MM.1S (cell line): ENCODE data around the gene VAV2.

Experiments used
- DNase-seq: peaks from one replicate; pipeline ENCODE4 v3.0.0-alpha.2; 2015
- H2AFZ ChIP-seq: fragments of 300-600 bp; sonication (generic); 2 replicates; pipeline ENCODE4 v1.6.0; 2016; ENCODE audit warnings: antibody characterized with exemption, low read length
- H3F3A ChIP-seq: fragments of 300-600 bp; sonication (generic); 2 replicates; pipeline ENCODE4 v1.6.1; 2016; ENCODE audit warnings: mild to moderate bottlenecking, antibody characterized with exemption, low read length, moderate library complexity, mixed read lengths; ENCODE audit not compliant: insufficient read depth
- H3K27ac ChIP-seq: fragments of 300-600 bp; sonication (generic); 2 replicates; pipeline ENCODE4 v1.5.1; 2016; ENCODE audit warnings: mild to moderate bottlenecking, low read length
- H3K27me3 ChIP-seq: fragments of 300-600 bp; sonication (generic); replicated peaks from 2 replicates; pipeline ENCODE4 v1.6.0; 2016; ENCODE audit warnings: low read length; ENCODE audit not compliant: insufficient read depth
- H3K36me3 ChIP-seq: fragments of 300-600 bp; sonication (generic); replicated peaks from 2 replicates; pipeline ENCODE4 v1.6.1; 2016; ENCODE audit warnings: mild to moderate bottlenecking, low read length, mixed read lengths; ENCODE audit not compliant: insufficient read depth
- H3K4me1 ChIP-seq: fragments of 300-600 bp; sonication (generic); 2 replicates; pipeline ENCODE4 v1.6.1; 2016; ENCODE audit warnings: low read length, mixed read lengths
- H3K4me2 ChIP-seq: fragments of 300-600 bp; sonication (generic); 2 replicates; pipeline ENCODE4 v1.6.0; 2016; ENCODE audit warnings: low read depth, low read length
- H3K4me3 ChIP-seq: fragments of 300-600 bp; sonication (generic); 2 replicates; pipeline ENCODE4 v1.5.1; 2016; ENCODE audit warnings: low read length, mixed read lengths
- H3K79me2 ChIP-seq: fragments of 300-600 bp; sonication (generic); 2 replicates; pipeline ENCODE4 v1.6.1; 2016; ENCODE audit warnings: mixed run types, low read length, mixed read lengths
- H3K9ac ChIP-seq: fragments of 300-600 bp; sonication (generic); 2 replicates; pipeline ENCODE4 v1.6.1; 2016; ENCODE audit warnings: low read length, mixed read lengths
- H3K9me2 ChIP-seq: fragments of 300-600 bp; sonication (generic); replicated peaks from 2 replicates; pipeline ENCODE4 v1.6.1; 2016; ENCODE audit warnings: mild to moderate bottlenecking, low read length, mixed read lengths; ENCODE audit not compliant: insufficient read depth
- H3K9me3 ChIP-seq: fragments of 300-600 bp; sonication (generic); replicated peaks from 2 replicates; pipeline ENCODE4 v1.6.1; 2016; ENCODE audit warnings: mild to moderate bottlenecking, low read length, mixed read lengths; ENCODE audit not compliant: insufficient read depth
- H4K20me1 ChIP-seq: fragments of 300-600 bp; sonication (generic); 2 replicates; pipeline ENCODE4 v1.6.1; 2016; ENCODE audit warnings: mild to moderate bottlenecking, low read length, moderate library complexity, mixed read lengths; ENCODE audit not compliant: insufficient read depth
- EZH2 ChIP-seq: fragments of 300-600 bp; sonication (generic); optimal IDR thresholded peaks from 2 replicates; pipeline ENCODE3; 2017; ENCODE audit warnings: low read depth, mild to moderate bottlenecking, antibody characterized with exemption, low read length, mixed read lengths
- EZH2phosphoT487 ChIP-seq: fragments of 300-600 bp; sonication (generic); IDR thresholded peaks from 2 replicates; pipeline ENCODE4 v1.6.1; 2018; ENCODE audit warnings: antibody characterized with exemption, low read length
- TF ChIP-seq, protein P1 (sequence below): fragments of 300-600 bp; sonication (generic); IDR thresholded peaks from 2 replicates; pipeline ENCODE4 v1.5.1; 2016; ENCODE audit warnings: antibody characterized with exemption, low read length, mixed read lengths

Gene VAV2

DNA sequence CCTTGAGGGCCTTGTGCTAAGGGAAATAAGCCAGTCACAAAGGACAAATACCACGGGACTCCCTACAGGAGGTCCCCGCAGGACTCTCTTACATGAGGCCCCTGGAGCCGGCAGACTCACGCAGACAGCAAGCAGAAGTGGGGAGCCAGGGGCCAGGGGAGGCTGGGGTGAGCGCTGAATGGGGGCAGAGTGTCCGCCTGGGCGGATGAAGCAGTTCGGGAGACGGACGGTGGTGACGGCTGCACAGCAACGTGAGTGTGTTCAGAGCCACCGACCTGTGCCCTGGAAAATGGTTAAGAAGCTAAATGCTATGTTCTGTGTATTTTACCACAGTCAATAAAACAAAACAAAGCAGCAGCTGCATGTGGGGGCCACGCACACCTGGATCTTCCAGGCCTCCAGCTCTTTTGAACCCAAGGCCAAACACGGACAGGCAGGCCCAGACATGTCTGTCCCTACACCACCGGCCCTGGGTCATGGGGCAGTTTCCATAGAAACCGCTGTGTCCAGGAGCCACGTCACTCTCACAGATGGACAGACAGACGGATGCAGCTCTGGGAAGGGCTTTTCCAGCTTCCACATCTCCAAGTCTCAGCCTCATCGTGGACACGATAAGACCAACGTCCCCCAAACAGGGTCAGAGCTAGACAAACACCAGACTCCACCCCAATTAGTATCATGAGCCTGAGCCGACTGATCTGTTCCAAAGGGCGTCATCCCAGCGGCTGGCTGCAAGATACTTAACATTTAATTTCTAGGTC, 103.9 kb downstream of the VAV2 start:
- H4K20me1 ChIP-seq = no peaks in the 10 kb centered on the region
- H3K79me2 ChIP-seq = no peaks in the 10 kb centered on the region
- DNase-seq = no peak
- TF ChIP-seq, protein P1, sequence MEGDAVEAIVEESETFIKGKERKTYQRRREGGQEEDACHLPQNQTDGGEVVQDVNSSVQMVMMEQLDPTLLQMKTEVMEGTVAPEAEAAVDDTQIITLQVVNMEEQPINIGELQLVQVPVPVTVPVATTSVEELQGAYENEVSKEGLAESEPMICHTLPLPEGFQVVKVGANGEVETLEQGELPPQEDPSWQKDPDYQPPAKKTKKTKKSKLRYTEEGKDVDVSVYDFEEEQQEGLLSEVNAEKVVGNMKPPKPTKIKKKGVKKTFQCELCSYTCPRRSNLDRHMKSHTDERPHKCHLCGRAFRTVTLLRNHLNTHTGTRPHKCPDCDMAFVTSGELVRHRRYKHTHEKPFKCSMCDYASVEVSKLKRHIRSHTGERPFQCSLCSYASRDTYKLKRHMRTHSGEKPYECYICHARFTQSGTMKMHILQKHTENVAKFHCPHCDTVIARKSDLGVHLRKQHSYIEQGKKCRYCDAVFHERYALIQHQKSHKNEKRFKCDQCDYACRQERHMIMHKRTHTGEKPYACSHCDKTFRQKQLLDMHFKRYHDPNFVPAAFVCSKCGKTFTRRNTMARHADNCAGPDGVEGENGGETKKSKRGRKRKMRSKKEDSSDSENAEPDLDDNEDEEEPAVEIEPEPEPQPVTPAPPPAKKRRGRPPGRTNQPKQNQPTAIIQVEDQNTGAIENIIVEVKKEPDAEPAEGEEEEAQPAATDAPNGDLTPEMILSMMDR = no peak
- no peak for TF ChIP-seq EZH2
- TF ChIP-seq EZH2phosphoT487 = no peak
- H3K27ac ChIP-seq = no peak overlapping the region
- H3K4me3 ChIP-seq = no peak overlapping the region
- H3K9me3 ChIP-seq = no peaks in the 10 kb centered on the region
- H3F3A ChIP-seq = no peaks in the 10 kb centered on the region
- no peaks in the 10 kb centered on the region for H3K9me2 ChIP-seq
- H2AFZ ChIP-seq = no peak overlapping the region
- no peaks in the 10 kb centered on the region for H3K4me1 ChIP-seq
- H3K9ac ChIP-seq = no peak overlapping the region
- peaks cover 48% of the 10 kb centered on the region for H3K27me3 ChIP-seq
- no peak overlapping the region for H3K4me2 ChIP-seq
- no peaks in the 10 kb centered on the region for H3K36me3 ChIP-seq

DNA sequence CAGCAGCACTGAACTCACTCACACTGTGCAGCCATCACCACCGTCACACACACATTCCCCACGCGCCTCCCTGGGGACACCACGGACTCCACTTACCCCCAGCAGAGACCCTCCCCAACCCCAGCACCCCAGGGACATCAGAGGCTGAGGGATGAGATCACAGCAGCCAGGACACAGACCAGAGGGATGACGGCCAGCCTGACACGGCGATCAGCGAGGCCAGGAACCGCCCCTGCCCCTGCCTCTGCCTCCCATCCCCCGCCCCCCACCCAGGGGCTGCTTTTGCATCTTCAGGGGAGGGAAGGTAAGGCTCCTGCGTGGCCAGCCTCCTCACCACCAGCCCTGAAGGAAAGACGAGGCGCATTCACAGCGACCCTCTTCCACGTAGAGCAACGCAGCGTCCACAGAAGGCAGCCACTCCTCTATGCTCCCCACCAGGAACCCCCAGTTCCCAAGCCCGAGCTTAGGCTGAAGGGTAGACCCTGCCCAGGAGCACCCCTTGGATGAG, 104.5 kb downstream of the VAV2 start:
- TF ChIP-seq EZH2phosphoT487 (no peak), EZH2 (no peak)
- TF ChIP-seq, protein P1 = no peak
- Histone ChIP-seq H3K27ac (no peak overlapping the region), H4K20me1 (no peaks in the 10 kb centered on the region), H2AFZ (no peak overlapping the region), H3K27me3 (peaks cover 45% of the 10 kb centered on the region), H3K79me2 (no peaks in the 10 kb centered on the region), H3K9me3 (no peaks in the 10 kb centered on the region), H3K9me2 (no peaks in the 10 kb centered on the region), H3K36me3 (no peaks in the 10 kb centered on the region), H3F3A (no peaks in the 10 kb centered on the region), H3K9ac (no peak overlapping the region), H3K4me1 (no peaks in the 10 kb centered on the region), H3K4me2 (no peak overlapping the region), H3K4me3 (no peak overlapping the region)
- no peak for DNase-seq

DNA sequence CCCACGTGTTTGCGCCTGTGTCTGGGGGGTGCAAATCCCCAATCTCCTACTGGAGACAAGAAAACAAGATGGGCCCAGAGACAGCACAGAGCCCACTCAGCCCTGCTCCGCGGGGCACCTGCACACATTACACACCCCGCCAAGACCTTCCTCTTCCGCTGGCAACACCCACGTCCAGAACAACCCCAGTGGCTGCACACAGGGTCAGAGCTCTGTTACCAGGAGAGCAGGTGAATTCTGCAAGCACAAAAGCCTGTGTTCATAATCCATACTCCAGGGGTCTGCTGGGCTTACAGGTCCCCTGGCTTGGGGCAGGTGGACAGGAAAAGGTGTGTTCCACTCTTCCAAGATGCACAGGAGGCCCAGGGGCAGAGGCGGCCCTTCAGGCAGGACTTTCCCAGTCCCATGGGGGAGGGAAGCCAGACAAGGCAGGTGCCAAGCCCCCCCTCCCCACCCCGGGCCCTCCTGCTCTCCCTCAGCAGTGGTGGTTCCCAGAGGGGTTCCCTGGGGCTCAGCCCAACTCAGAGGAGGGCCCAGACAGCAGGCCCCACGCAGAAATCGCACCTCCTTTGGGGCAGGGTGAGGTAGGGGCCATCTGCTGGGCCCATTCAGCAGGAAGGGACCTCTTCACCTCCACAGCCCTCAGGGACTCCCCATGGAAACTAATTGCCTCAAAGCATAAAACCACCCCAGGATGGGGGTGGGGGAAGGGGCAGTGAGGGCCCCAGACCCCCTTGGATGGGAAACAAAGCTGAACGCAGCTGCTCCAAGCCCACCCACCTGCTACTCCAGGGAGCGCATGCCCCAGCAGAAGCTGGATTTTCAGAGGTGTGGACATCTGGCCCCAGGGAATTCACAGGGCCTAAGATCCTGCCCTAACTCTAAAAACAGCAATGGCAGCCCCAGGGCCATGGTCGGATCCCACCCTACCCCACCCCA, 105.3 kb downstream of the VAV2 start:
- no peaks in the 10 kb centered on the region for H3F3A ChIP-seq
- H3K27me3 ChIP-seq = peaks cover 49% of the 10 kb centered on the region
- TF ChIP-seq EZH2phosphoT487 (no peak), EZH2 (no peak)
- TF ChIP-seq, protein P1 = no peak
- no peak overlapping the region for H2AFZ ChIP-seq
- no peaks in the 10 kb centered on the region for H4K20me1 ChIP-seq
- no peaks in the 10 kb centered on the region for H3K9me2 ChIP-seq
- no peaks in the 10 kb centered on the region for H3K36me3 ChIP-seq
- H3K4me3 ChIP-seq = no peak overlapping the region
- H3K27ac ChIP-seq = no peak overlapping the region
- DNase-seq = no peak
- H3K4me2 ChIP-seq = no peak overlapping the region
- no peaks in the 10 kb centered on the region for H3K4me1 ChIP-seq
- H3K9me3 ChIP-seq = no peaks in the 10 kb centered on the region
- no peak overlapping the region for H3K9ac ChIP-seq
- no peaks in the 10 kb centered on the region for H3K79me2 ChIP-seq
